Fibroblast of skin of left biceps (primary cell): ENCODE results near the gene PXYLP1.

Experiments
- DNase-seq, 2 experiments: peaks; one replicate each; pipeline ENCODE4 v3.0.0-alpha.2; 2013; ENCODE audit warnings: low read depth in 2 of 2

PXYLP1 gene

DNA sequence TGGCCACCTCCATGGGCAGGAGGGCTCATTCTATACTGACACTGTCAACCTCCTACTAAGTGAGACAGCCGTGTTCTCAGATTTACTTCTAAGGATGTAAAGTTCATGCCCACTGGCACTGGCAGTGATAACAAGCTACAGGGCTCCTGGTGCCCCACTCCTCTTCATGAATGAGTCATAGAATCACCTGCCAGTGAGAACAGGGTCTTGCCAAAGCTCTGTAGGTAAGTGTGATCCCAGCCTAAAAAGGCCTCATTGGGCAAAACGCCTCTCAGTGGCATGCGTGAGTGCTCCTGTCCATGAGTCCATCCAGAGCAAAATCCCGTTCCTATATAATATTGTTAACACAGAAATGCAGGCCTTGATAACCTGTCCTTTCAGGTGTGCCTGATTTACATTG is 17.4 kb downstream of the PXYLP1 start:
- no peak for DNase-seq

DNA sequence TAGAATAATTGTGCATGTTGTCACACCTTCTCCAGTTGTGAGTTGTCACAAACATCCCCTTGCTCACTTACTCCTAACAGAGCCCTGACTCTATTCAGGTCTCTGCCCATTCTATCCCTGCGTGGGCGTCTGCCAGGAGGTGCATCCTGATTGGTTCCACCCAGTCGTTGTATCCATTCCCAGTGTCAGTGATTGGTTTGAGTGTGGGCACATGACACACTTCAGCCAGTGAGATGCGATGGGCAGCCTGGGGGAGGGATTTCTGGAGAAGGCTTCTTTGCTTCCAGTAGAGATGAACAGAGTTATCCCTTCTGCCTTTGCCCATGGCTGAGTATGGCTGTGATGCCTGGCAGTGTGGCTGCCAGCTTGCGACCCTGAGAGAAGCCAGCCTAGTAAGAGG is 18.7 kb downstream of the PXYLP1 start:
- no peak for DNase-seq

DNA sequence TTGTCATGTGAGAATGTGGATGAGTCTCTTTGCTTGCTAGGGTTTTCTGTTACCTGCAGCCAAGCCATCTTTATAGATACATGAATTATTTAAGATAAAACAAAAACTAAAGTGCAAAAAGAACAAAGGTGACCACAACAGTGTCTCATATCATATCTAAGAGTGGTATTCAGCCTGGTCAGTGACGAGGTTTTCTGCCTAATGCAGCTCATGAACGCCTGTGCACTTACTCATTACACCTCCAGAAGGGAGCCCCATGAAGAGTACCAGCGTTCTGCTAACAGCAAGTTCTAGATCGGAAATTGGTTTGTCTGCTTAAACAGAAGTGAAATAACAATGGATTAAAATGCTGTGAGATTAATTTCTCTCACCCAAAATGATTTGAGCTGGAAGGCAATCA is 19.2 kb downstream of the PXYLP1 start:
- DNase-seq: no peak

DNA sequence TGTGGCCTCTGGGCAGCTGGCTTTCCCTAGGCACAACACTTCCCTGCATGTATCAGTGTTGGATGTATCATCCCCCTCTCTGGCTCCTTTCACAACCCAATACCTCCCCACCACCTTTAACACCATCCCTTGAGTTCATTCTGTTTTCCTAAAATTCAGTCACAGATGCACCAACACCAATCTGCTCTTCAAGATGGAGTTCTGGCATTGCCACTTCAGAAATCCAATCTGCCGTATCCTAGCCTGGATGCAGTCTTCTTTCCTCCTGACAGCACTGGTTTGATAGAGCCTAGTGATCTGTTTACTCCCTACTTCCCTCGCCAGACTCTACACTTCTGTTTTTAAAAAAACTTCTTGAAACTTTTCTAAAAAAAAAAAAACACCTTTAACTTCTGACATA is 21.7 kb downstream of the PXYLP1 start:
- no peak for DNase-seq

- DNase-seq: no peak
Observed at GRCh38 chr3:141253811-141254210, 22.2 kb downstream of the PXYLP1 start.

- no peak for DNase-seq
Observed at GRCh38 chr3:141255137-141255845, 23.7 kb downstream of the PXYLP1 start.

- DNase-seq: no peak
Observed at GRCh38 chr3:141255846-141256261, 24.2 kb downstream of the PXYLP1 start.

DNA sequence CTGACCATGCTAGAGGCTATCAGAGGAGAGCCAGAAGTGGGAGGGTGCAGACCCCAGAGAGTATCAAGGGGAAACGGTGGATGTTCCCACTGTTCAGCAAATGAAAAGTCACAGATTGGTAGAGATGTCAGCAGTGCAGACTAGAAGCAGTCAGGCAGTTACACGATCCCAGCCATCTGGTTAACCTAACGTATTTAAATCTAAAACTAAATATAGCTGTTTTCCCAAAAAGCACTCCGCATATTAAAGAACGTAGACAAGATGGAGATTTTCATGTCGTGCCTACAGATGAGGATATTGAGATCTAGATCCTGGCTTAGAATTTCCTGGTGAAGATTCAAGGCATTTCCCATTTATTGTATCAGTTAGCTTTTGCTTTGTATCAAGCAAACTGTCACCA is 25.2 kb downstream of the PXYLP1 start:
- no peak for DNase-seq

- DNase-seq: no peak
Observed at GRCh38 chr3:141257961-141258360, 26.3 kb downstream of the PXYLP1 start.

DNA sequence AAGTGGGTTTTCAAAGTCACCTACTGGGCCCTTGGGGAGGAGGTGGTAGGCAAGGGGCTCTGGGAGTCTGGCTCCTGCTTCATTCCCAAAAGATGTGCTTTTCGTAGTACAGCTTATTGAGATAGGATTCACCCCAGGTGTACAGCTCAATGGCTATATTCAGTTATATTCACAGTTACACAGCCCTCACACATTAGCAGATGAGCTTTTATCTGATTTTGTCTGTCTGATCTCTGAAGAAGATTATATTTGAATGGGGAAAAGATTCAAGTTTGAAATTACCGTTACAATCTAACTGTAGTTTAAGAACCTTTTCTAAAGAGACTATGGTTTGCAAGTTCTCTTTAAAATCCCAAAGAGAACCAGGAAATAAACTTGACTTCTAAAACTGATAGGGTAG is 27.3 kb downstream of the PXYLP1 start:
- no peak for DNase-seq

GRCh38 chr3:141259821-141260629 is 28.4 kb downstream of the PXYLP1 start:
- DNase-seq: no peak

DNA sequence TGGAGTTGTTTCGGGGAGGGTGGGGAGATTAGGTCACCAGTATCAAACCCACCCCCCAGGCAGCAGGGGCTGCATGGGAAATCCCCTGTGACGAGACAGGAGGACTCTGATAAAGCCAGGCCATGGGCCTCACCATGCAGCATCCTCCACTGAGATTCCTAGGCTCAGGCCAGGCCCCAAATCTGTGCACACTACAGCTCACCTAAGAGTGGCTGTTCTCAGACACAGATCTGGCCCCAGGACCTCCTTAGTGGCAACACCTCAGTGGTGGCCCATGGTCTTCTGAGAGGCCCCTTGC is 29.0 kb downstream of the PXYLP1 start:
- no peak for DNase-seq

DNA sequence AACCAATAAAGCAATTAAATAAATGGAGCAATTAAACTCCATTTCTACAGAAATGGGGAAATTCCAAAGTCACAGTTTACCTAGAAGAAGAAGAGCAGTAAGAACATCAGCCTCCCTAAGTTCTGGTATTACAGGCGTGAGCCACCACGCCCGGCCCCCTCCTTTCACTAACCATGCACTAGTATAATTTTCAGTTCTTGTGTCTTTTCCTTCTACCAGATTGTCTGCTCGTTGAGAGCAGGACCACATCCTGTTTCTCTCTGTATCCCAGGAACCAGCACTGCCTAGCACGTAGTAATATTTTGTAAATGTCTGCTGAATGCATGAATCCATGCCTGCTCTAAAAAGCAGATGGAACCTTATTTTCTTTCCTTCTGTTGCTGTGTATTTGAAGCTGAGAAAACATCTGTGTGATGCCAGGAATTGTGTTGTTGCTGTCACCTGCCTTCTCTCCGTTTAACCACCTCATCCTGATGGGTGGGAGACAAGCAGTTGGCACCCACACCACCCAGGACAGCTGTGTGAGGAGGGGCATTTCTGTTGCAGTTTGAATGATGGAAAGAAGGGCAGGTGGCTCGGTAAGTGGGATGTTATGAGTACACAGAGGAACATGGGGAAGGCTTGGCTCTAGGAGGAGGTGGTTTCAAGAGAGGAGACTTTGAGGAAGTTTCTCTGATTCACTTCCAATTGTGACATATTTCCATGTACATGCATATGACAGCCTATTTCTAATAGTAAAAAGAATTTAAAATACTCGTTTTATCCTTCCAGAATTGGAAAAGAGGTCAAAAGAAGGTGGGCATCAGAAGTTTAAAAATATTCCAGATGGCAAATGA is 30.1 kb downstream of the PXYLP1 start:
- DNase-seq: no peak

- no peak for DNase-seq
Observed at GRCh38 chr3:141262308-141262705, 30.7 kb downstream of the PXYLP1 start.

GRCh38 chr3:141266186-141266585 is 34.6 kb downstream of the PXYLP1 start:
- DNase-seq: no peak

DNA sequence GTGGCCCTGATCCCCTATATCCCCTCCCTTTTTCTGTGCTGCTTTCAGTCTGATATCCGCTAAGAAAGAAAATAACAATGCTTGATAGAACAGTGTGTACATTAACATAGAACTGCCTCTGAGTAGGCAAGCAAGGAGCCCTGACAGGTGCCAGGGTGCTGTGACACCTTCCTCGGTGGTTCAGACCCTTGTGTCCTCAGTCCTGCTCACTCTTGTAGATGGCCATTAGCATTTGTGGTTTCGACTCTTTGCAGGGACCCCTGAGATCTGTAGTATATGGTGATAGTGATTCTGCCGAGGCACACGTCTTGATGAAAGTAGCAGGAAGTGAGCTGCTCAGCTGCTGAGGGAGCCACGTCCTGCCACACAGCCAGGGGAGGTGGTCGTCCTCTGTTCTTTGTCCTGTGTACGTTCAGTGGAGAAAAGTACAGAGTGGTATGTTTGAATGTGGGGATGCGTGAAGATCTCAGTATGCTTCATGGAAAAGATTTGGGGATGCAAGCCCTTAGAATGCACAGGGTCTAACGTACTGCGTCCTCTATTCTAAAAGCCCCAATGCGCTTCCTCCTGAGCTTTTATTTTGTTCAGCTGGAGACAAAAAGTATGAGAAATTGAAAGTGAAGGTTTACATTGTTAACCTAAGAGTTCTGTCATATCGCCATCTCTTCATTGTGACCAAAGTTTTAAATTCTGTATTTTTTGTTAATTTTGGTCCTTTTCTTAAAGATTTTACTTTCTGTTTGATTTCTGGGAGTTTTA is 35.4 kb downstream of the PXYLP1 start:
- no peak for DNase-seq

DNA sequence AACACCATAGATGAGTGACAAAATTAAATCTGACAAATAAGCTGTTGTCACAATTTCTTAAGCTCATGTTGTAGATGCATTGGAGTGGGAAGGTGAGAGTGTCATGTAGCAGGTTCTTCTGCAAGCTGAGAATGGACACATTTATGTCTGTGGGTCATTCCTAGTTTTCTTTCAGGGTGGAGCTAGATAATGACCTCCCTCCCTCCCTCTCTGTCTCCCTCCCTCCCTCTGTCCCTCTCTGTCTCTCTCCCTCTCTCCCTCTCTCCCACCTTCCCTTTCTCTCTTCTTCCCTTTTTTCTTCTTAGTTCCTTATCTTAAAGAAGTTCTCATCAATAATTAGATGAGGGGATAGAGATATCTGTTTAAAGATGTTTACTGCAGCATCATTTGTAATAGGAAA is 36.0 kb downstream of the PXYLP1 start:
- no peak for DNase-seq

DNA sequence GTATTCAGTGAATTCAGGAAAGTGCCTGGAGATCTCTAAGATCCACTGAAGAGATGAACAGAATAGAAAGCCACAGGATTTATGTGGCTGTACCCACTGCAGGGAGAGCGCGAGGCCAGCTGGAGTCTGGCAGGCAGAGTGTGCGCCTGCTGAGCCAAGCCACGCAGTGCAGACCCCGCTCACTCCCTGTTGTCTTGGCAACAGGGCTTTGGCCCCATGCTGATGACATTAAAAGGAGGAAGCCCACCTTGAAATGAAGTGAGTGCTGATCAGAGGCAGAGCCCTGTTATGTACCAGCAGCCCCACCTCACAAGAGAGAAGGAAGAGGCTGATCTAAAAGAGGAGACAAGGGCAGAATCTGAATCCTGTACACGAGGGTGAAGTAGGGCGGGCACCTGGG is 36.7 kb downstream of the PXYLP1 start:
- no peak for DNase-seq

- no peak for DNase-seq
Observed at GRCh38 chr3:141268791-141269190, 37.2 kb downstream of the PXYLP1 start.

GRCh38 chr3:141269961-141270360 is 38.3 kb downstream of the PXYLP1 start:
- DNase-seq: no peak

DNA sequence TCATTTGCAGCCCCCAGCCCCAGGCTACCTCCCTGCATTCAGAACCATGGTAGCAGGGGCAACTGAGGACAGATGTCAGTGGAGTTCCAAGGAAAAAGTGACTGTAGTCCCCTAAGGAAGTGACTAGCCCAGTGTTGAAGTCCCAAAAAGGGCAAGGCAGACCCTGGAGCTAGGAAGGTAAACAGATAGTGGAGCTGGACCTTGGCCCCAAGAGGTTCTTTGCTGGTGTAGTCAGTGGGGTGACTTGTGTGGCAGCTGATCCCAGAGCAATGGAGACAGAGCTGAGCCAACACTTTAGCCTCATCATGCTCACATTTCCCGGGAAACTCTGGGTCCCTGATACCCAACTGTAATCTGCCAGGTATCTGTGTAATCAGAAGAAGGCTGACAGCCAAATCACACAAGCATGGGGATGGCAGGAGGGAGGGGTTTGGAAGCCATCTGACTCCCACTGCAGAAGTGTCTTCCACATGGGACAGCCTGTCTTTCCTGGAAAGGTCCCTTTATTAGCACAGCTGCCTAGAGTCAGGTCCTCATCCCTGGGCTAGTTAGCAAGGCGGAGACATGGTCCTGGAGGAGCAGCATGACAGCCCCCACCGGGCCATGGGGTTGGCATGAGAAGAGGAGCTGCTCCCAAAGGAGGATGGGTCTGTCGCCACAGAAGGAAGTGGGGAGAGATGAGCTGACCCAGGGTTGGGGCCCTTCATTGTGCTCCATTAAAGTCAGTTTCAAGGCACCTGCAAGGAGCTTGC is 39.8 kb downstream of the PXYLP1 start:
- no peak for DNase-seq
